GM12878 (cell line): ENCODE measurements around the gene FBLN5. TPM values are rescaled to one million over a fixed set of nuclear protein-coding genes. Genes with fewer than 3 reads are reported as not detected.

Source experiments
- ATAC-seq: fragments of 200-7000 bp; cut with Tn5 transposase; 3 replicates; pipeline ENCODE4 v1.9.1; 2020; ENCODE audit warnings: mild to moderate bottlenecking, moderate library complexity
- BruUV-seq: library from RNA; stranded (reverse); fragments of 400-500 nt; replicated peaks from 2 replicates; lab custom pipeline; 2021; lab: Mats Ljungman, UMichigan
- CTCF ChIA-PET: fragments of 300-600 bp; sonication (Branson Sonifier 250); formaldehyde crosslinking; extraction: SDS; loops from one replicate; lab custom pipeline; 2021; ENCODE audit warnings: inconsistent platforms; lab: Yijun Ruan, JAX
- POLR2A ChIA-PET: fragments of 350-600 bp; formaldehyde crosslinking; extraction: SDS; loops from one replicate; lab custom pipeline; 2021; ENCODE audit warnings: inconsistent platforms; lab: Charles Lee
- RAD21 ChIA-PET: fragments of 300-600 bp; sonication (Branson Sonifier 250); formaldehyde crosslinking; loops from one replicate; lab custom pipeline; 2023; ENCODE audit warnings: antibody characterized with exemption; ENCODE audit not compliant: unreplicated experiment; lab: Charles Lee
- SMC1A ChIA-PET: fragments of 300-600 bp; sonication (Branson Sonifier 250); formaldehyde crosslinking; loops from one replicate; lab custom pipeline; 2023; ENCODE audit not compliant: unreplicated experiment, uncharacterized antibody; lab: Charles Lee
- DNase-seq: peaks from one replicate; pipeline ENCODE4 v3.0.0-alpha.2; 2011; ENCODE audit warnings: low read depth, low spot score
- FAIRE-seq: peaks from 3 replicates; lab custom pipeline; 2011; peaks lifted over from hg19 to GRCh38; lab: Jason Lieb, UNC
- H2AFZ ChIP-seq: 2 replicates; pipeline ENCODE4 v1.6.0; 2011; ENCODE audit warnings: low read depth, low read length, control low read depth; ENCODE audit not compliant: control insufficient read depth
- H3K27ac ChIP-seq: 2 replicates; pipeline ENCODE4 v1.5.1; 2011; ENCODE audit warnings: control low read depth; ENCODE audit not compliant: control insufficient read depth, insufficient read depth
- H3K27me3 ChIP-seq, 2 experiments: replicated peaks in 1 of 2; 2 replicates each; pipeline versions ENCODE4 v1.6.0 to v1.6.1; 2011; ENCODE audit warnings: low read length in 1 of 2; ENCODE audit not compliant: control insufficient read depth in 2 of 2, insufficient read depth in 2 of 2
- H3K36me3 ChIP-seq, 2 experiments: 2 replicates each; pipeline ENCODE4 v1.5.1; 2011; ENCODE audit warnings: low read length in 1 of 2; ENCODE audit not compliant: control insufficient read depth in 2 of 2, insufficient read depth in 2 of 2
- H3K4me1 ChIP-seq: 2 replicates; pipeline ENCODE4 v1.6.1; 2011; ENCODE audit warnings: mild to moderate bottlenecking, low read length, moderate library complexity, mixed read lengths; ENCODE audit not compliant: control insufficient read depth, insufficient read depth
- H3K4me2 ChIP-seq: 2 replicates; pipeline ENCODE4 v1.6.0; 2011; ENCODE audit warnings: control low read depth; ENCODE audit not compliant: control insufficient read depth, insufficient read depth
- H3K4me3 ChIP-seq: fragments of 200-600 bp; sonication (generic); 2 replicates; pipeline ENCODE4 v1.5.1; 2016
- H3K79me2 ChIP-seq: 2 replicates; pipeline ENCODE4 v1.6.0; 2011; ENCODE audit warnings: low read length; ENCODE audit not compliant: control insufficient read depth, insufficient read depth
- H3K9ac ChIP-seq: 2 replicates; pipeline ENCODE4 v1.8.0; 2011; ENCODE audit warnings: low read length, control low read depth, mixed read lengths; ENCODE audit not compliant: control insufficient read depth, insufficient read depth
- H3K9me3 ChIP-seq: replicated peaks from 3 replicates; pipeline ENCODE4 v1.5.1; 2011; ENCODE audit warnings: mild to moderate bottlenecking, low read length; ENCODE audit not compliant: control insufficient read depth, insufficient read depth
- H4K20me1 ChIP-seq: 2 replicates; pipeline ENCODE4 v1.6.0; 2011; ENCODE audit not compliant: control insufficient read depth, insufficient read depth
- EZH2 ChIP-seq: IDR thresholded peaks from 2 replicates; pipeline ENCODE4 v1.6.1; 2012; ENCODE audit warnings: low read depth, mild to moderate bottlenecking, control low read depth, inconsistent platforms, low read length, borderline replicate concordance; ENCODE audit not compliant: control insufficient read depth
- KDM1A ChIP-seq: fragments of 200-600 bp; sonication (generic); IDR thresholded peaks from 2 replicates; pipeline ENCODE4 v1.6.1; 2016; ENCODE audit warnings: borderline replicate concordance
- POLR2AphosphoS5 ChIP-seq: IDR thresholded peaks from 2 replicates; pipeline ENCODE4 v1.6.1; 2011; ENCODE audit warnings: mild to moderate bottlenecking, low read length, inconsistent platforms
- RB1 ChIP-seq: fragments of 450-650 bp; formaldehyde crosslinking; IDR thresholded peaks from 2 replicates; pipeline ENCODE4 v1.6.1; 2017; ENCODE audit warnings: mild to moderate bottlenecking, borderline replicate concordance
- STAT1 ChIP-seq: fragments of 450-650 bp; conservative IDR thresholded peaks from 2 replicates; pipeline ENCODE4 v1.6.1; 2014; ENCODE audit warnings: antibody characterized with exemption, mild to moderate bottlenecking
- ZBED1 ChIP-seq: IDR thresholded peaks from 2 replicates; pipeline ENCODE4 v1.6.1; 2016; ENCODE audit warnings: borderline replicate concordance
- WGBS: methylation state at CpG from one replicate; pipeline ENCODE4 v1.1.6; 2016; ENCODE audit warnings: low lambda C conversion rate; ENCODE audit not compliant: insufficient replicate concordance, insufficient coverage; ENCODE audit errors: missing lambda C conversion rate; 5-methylcytosine and 5-hydroxymethylcytosine counted together
- in situ Hi-C: fragments of 300-500 bp; cut with MboI; formaldehyde crosslinking; loops from 9 replicates; pipeline ENCODE4 v1.14.3; 2018; ENCODE audit warnings: mixed read lengths
- intact Hi-C: fragments of 100-400 bp; cut with micrococcal nuclease; formaldehyde crosslinking; loops from one replicate; pipeline ENCODE4 v1.14.2; 2022; ENCODE audit not compliant: unreplicated experiment
- polyA plus RNA-seq, 11 experiments: library from polyadenylated mRNA; depleted of rRNA in 4 of 11; unstranded in 6 of 11; stranded (reverse) in 5 of 11; fragments of >200 nt; fragmentation: Nextera tagmentation in 4 of 11; fragmentation: Illumina TruSeq in 1 of 11; extraction: Ambion mirVana in 4 of 11; extraction: Trizol in 1 of 11; gene quantifications; 1 replicate in 1 of 11; 2 replicates in 10 of 11; pipeline versions ENCODE4 v1.2.1 to v1.2.3, GENCODE V29; 2011 to 2016; ENCODE audit warnings: inconsistent platforms in 2 of 11, missing spikeins in 2 of 11, low read depth in 1 of 11
- total RNA-seq, 4 experiments: library from RNA; depleted of rRNA in 3 of 4; stranded (reverse); fragments of >200 nt in 3 of 4; fragmentation: Illumina TruSeq in 1 of 4; extraction: Trizol in 1 of 4; gene quantifications; 2 replicates each; pipeline versions ENCODE4 v1.2.1 to v1.2.3, GENCODE V29; 2013 to 2021
- TF ChIP-seq, protein P1 (sequence below): fragments of 450-650 bp; IDR thresholded peaks from 2 replicates; pipeline ENCODE4 v1.6.1; 2016; ENCODE audit warnings: mild to moderate bottlenecking, moderate library complexity, borderline replicate concordance
- TF ChIP-seq, protein P2 (sequence below): fragments of 450-650 bp; conservative IDR thresholded peaks from 2 replicates; pipeline ENCODE4 v1.6.1; 2017; ENCODE audit warnings: mild to moderate bottlenecking, moderate library complexity
- TF ChIP-seq, protein P3 (sequence below): IDR thresholded peaks from 2 replicates; pipeline ENCODE4 v1.6.1; 2012; ENCODE audit warnings: mild to moderate bottlenecking, low read depth, low read length

FBLN5 gene
- total and polyA plus RNA-seq, 10 of the 15 experiments (the other 5 are each of a cell fraction or from before 2014, with no cell fraction given): 0.03 to 0.64 (median 0.24) TPM

GRCh38 chr14:91904956-91905645 lies 42.4 kb downstream of the FBLN5 start:
- POLR2A ChIA-PET: no interaction called here
- Histone ChIP-seq H3K79me2 (no peaks in the 10 kb centered on the region), H3K27me3 (no peaks in the 10 kb centered on the region; a peak in 1 of 4 replicates), H3K9me3 (no peaks in the 10 kb centered on the region; the same call in 2 of the 3 replicates), H3K36me3 (no peaks in the 10 kb centered on the region), H3K4me3 (no peak overlapping the region), H4K20me1 (no peaks in the 10 kb centered on the region), H3K4me2 (no peak overlapping the region), H3K4me1 (no peaks in the 10 kb centered on the region), H3K27ac (no peak overlapping the region), H3K9ac (no peak overlapping the region), H2AFZ (no peak overlapping the region)
- in situ Hi-C loops (no loop called here), intact Hi-C loops (no loop called here)
- no peak for DNase-seq
- no TSS peak for BruUV-seq
- 62% methylated on average over 8 of the region's 9 CpGs for WGBS
- CTCF ChIA-PET: no interaction called here
- FAIRE-seq: no peak
- RAD21 ChIA-PET: no interaction called here
- no peak for ATAC-seq
- SMC1A ChIA-PET: no interaction called here
- TF ChIP-seq RB1 (no peak), STAT1 (no peak), ZBED1 (no peak), KDM1A (no peak), POLR2AphosphoS5 (no peak), EZH2 (no peak)
- TF ChIP-seq, protein P1, sequence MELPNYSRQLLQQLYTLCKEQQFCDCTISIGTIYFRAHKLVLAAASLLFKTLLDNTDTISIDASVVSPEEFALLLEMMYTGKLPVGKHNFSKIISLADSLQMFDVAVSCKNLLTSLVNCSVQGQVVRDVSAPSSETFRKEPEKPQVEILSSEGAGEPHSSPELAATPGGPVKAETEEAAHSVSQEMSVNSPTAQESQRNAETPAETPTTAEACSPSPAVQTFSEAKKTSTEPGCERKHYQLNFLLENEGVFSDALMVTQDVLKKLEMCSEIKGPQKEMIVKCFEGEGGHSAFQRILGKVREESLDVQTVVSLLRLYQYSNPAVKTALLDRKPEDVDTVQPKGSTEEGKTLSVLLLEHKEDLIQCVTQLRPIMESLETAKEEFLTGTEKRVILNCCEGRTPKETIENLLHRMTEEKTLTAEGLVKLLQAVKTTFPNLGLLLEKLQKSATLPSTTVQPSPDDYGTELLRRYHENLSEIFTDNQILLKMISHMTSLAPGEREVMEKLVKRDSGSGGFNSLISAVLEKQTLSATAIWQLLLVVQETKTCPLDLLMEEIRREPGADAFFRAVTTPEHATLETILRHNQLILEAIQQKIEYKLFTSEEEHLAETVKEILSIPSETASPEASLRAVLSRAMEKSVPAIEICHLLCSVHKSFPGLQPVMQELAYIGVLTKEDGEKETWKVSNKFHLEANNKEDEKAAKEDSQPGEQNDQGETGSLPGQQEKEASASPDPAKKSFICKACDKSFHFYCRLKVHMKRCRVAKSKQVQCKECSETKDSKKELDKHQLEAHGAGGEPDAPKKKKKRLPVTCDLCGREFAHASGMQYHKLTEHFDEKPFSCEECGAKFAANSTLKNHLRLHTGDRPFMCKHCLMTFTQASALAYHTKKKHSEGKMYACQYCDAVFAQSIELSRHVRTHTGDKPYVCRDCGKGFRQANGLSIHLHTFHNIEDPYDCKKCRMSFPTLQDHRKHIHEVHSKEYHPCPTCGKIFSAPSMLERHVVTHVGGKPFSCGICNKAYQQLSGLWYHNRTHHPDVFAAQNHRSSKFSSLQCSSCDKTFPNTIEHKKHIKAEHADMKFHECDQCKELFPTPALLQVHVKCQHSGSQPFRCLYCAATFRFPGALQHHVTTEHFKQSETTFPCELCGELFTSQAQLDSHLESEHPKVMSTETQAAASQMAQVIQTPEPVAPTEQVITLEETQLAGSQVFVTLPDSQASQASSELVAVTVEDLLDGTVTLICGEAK: no peak
- TF ChIP-seq, protein P2, sequence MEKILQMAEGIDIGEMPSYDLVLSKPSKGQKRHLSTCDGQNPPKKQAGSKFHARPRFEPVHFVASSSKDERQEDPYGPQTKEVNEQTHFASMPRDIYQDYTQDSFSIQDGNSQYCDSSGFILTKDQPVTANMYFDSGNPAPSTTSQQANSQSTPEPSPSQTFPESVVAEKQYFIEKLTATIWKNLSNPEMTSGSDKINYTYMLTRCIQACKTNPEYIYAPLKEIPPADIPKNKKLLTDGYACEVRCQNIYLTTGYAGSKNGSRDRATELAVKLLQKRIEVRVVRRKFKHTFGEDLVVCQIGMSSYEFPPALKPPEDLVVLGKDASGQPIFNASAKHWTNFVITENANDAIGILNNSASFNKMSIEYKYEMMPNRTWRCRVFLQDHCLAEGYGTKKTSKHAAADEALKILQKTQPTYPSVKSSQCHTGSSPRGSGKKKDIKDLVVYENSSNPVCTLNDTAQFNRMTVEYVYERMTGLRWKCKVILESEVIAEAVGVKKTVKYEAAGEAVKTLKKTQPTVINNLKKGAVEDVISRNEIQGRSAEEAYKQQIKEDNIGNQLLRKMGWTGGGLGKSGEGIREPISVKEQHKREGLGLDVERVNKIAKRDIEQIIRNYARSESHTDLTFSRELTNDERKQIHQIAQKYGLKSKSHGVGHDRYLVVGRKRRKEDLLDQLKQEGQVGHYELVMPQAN: no peak
- TF ChIP-seq, protein P3, sequence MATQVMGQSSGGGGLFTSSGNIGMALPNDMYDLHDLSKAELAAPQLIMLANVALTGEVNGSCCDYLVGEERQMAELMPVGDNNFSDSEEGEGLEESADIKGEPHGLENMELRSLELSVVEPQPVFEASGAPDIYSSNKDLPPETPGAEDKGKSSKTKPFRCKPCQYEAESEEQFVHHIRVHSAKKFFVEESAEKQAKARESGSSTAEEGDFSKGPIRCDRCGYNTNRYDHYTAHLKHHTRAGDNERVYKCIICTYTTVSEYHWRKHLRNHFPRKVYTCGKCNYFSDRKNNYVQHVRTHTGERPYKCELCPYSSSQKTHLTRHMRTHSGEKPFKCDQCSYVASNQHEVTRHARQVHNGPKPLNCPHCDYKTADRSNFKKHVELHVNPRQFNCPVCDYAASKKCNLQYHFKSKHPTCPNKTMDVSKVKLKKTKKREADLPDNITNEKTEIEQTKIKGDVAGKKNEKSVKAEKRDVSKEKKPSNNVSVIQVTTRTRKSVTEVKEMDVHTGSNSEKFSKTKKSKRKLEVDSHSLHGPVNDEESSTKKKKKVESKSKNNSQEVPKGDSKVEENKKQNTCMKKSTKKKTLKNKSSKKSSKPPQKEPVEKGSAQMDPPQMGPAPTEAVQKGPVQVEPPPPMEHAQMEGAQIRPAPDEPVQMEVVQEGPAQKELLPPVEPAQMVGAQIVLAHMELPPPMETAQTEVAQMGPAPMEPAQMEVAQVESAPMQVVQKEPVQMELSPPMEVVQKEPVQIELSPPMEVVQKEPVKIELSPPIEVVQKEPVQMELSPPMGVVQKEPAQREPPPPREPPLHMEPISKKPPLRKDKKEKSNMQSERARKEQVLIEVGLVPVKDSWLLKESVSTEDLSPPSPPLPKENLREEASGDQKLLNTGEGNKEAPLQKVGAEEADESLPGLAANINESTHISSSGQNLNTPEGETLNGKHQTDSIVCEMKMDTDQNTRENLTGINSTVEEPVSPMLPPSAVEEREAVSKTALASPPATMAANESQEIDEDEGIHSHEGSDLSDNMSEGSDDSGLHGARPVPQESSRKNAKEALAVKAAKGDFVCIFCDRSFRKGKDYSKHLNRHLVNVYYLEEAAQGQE: no peak
